Astrocyte of the spinal cord (primary cell): Measurements from ENCODE around the gene PIAS1.

Source experiments
- DNase-seq: peaks from one replicate; pipeline ENCODE4 v3.0.0; 2011; ENCODE audit warnings: low read depth, low spot score
- H3K4me3 ChIP-seq: 2 replicates; pipeline ENCODE4 v1.5.1; 2011; ENCODE audit warnings: low read depth, mild to moderate bottlenecking, low read length, moderate library complexity
- CTCF ChIP-seq: IDR thresholded peaks from 2 replicates; pipeline ENCODE4 v1.5.1; 2012; ENCODE audit warnings: low read depth, mild to moderate bottlenecking, low read length, inconsistent platforms
- in situ Hi-C: cut with HindIII; loops from 2 replicates; pipeline ENCODE4 v1.10.0; 2017; ENCODE audit warnings: low sequenced_read_pairs

The PIAS1 gene

DNA sequence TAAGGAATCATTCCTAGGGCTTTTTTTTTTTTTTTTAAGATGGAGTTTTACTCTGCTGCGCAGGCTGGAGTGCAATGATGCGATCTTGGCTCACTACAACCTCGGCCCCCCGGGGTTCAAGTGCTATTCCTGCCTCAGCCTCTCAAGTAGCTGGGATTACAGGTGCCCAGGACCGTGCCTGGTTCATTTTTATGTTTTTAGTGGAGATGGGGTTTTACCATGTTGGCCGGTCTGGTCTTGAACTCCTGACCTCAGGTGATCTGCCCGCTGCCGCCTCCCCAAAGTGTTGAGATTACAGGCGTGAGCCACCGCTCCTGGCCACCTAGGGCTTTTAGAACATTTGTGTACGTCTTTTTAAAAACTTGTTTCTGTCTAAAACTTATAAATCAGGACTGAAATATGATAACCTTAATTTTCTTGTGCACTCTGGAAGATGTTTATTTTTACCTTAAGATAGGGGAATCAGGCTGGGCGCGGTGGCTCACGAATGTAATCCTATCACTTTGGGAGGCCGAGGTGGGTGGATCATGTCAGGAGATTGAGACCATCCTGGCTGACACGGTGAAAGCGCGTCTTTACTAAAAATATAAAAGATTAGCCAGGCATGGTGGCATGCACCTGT is 21.8 kb downstream of the PIAS1 start:
- TF ChIP-seq CTCF = no peak
- no peak overlapping the region for H3K4me3 ChIP-seq
- no peak for DNase-seq
- in situ Hi-C loops = no loop called here

GRCh38 chr15:68078365-68078764 is 24.2 kb downstream of the PIAS1 start:
- in situ Hi-C loops = no loop called here
- no peak for DNase-seq
- H3K4me3 ChIP-seq = no peak overlapping the region
- TF ChIP-seq CTCF = no peak

GRCh38 chr15:68080334-68080733 is 26.2 kb downstream of the PIAS1 start:
- no peak for DNase-seq
- no peak overlapping the region for H3K4me3 ChIP-seq
- no peak for TF ChIP-seq CTCF
- in situ Hi-C loops = no loop called here

GRCh38 chr15:68080783-68081182 is 26.7 kb downstream of the PIAS1 start:
- no peak for TF ChIP-seq CTCF
- in situ Hi-C loops = no loop called here
- no peak for DNase-seq
- no peak overlapping the region for H3K4me3 ChIP-seq

DNA sequence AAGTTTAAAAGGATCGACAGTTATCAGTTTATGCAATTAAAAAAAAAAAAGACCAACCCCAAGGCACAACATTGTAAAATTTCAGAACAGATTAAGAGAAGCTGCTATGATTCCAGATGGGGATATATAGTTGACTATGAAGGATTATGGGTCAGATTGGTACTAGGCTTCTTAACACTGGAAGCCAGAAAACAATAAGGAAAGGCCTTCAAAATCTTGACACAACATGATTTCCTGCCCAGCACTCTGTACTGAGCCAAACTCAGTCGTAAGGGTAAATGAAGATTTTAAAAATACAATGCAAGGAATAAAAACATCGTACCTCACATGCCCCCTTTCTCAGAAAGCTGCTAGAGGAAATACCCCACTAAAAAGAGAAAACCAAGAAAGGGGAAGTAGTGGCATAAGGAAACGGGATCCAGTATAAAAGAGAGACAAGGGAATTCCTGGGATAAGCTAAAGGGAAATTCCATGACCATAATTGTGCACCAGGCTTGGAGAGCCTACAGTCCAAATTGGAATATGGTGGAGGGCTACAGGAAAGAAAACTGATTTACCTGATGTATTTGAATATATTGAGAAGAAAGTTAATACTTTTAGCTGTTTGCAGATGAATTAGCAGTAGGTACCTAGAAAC is 27.9 kb downstream of the PIAS1 start:
- no peak for TF ChIP-seq CTCF
- in situ Hi-C loops = no loop called here
- H3K4me3 ChIP-seq = no peak overlapping the region
- DNase-seq = no peak

DNA sequence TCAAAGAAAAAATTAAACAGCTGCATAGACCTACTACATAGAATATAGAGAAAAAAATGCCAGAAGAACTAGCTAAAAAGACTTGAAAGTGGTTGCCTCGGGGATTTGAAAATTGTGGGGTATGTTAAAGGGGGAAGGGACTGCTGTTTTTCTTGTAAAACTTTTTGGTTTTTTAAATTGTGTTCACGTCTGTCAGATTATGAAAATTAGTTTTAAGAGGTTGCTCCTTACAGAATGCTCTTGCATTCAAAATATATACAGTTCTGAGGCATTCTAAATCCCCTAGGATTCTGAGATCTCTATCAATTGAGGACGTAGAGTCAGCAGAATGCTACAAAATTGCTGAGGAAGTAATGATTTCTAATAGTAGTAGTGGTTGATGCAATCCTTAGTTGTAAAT is 28.6 kb downstream of the PIAS1 start:
- in situ Hi-C loops = no loop called here
- DNase-seq = no peak
- no peak for TF ChIP-seq CTCF
- no peak overlapping the region for H3K4me3 ChIP-seq
